Lung microvascular endothelial cell (primary cell): ENCODE data around the gene CNDP2. TPM values are rescaled to one million over a fixed set of nuclear protein-coding genes. Genes with fewer than 3 reads are reported as not detected.
"Not testable (repeated sequence)": the region's sequence is repeated elsewhere in the genome, so short reads cannot be mapped to it uniquely, and the experiment has no call there.

ENCODE experiments used
- DNase-seq, 2 donors: peaks; one replicate each; pipeline versions ENCODE4 v3.0.0 to v3.0.0-alpha.2; 2010; ENCODE audit warnings: low read depth in 2 of 2
- total RNA-seq: library from RNA; depleted of rRNA; stranded (reverse); fragments of >200 nt; gene quantifications from 2 replicates; pipeline ENCODE4 v1.2.1, GENCODE V29; 2014

The CNDP2 gene
- total RNA-seq, 1 donor from 2014 or later = 68.5 TPM

DNA sequence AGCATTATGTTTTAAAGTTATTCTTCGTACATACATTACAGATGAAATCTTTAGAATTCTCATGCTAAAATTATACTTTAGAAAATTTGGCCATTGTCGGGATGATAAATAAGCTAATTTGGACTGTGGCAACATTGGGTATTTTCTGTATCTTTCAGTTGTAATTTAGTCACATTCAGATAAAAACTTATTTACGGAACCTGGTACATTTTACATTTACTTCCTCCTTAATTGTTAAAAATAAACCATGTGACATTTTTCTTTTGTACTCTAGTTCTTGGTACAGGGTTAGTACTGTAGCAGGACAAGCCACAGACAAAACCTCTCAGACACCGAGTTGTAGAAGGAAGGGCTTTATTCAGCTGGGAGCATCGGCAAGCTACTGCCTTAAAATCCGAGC lies 4.2 kb downstream of the CNDP2 start:
- DNase-seq = no peak

DNA sequence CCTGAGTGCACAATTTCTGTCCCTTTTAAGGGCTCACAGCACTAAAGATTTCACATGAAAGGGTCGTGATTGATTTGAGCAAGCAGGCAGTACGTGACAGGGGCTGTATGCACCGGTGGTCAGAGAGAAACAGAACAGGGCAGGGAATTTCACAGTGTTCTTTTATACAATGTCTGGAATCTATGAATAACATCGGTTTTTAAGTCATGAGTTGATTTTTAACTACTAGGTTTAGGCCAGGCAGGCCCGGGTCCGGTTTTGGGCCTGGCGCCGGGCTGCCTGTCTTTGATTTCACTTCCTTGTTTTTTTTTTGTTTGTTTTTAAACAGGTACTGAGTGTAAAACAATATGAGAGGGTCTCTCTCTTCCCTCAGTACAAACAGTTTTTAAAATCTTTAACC lies 4.6 kb downstream of the CNDP2 start:
- DNase-seq = not testable (repeated sequence)

GRCh38 chr18:74501386-74501785 lies 5.2 kb downstream of the CNDP2 start:
- DNase-seq = no peak

DNA sequence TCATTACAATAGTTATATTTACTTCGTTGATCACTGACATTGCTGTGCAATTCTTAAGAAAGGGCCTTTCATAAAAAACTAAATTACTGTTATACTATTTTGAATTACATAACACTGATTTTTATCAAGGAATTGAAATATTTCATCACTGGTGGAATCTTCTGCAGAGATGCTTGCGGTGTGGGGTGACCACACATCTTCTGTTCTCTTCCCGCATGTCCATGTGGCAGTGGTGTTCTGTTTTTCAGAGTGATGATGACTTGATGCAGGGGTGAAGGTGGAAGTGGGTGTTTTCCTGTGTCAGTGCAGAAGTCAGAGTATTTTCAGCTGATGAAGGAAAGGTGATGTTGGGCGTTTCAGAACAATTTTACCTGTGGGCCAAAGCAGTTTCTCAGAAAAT lies 7.0 kb downstream of the CNDP2 start:
- no peak for DNase-seq

DNA sequence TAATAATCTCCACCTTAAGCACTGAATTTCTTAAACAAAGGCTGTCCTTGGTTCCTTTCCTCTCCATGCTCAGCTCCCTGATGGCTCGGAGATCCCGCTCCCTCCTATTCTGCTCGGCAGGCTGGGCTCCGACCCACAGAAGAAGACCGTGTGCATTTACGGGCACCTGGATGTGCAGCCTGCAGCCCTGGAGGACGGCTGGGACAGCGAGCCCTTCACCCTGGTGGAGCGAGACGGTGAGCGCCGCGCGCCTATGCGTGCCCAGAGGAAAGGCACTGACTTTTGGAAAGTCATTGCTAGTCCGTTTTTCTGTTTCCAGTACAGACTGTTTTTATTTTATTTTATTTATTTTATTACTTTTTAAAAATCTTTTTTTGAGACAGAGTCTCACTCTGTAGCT lies 9.6 kb downstream of the CNDP2 start:
- no peak for DNase-seq

- DNase-seq = no peak
These were observed 10.4 kb downstream of the CNDP2 start for GRCh38 chr18:74506448-74507084.

GRCh38 chr18:74507097-74507881 lies 11.1 kb downstream of the CNDP2 start:
- DNase-seq = no peak

DNA sequence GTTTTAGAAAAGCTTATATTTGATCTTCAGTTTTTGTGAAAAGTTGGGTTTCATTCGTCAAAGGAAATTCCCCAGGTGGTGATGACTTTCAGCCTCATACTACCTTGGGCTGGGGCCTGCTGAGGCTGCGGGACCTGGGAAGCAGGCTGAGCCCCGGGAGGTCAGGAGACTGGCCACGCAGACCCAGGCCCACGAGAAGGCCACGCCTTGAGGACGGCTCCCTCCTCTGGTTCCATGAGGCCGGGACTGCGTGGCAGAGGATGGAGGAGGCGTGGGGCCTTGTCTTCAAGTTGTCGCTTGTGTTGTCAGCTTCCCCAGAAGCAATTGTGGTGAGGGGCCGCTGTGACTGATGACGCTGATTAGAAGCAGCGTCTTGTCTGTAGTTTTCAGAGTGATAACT lies 11.8 kb downstream of the CNDP2 start:
- no peak for DNase-seq

DNA sequence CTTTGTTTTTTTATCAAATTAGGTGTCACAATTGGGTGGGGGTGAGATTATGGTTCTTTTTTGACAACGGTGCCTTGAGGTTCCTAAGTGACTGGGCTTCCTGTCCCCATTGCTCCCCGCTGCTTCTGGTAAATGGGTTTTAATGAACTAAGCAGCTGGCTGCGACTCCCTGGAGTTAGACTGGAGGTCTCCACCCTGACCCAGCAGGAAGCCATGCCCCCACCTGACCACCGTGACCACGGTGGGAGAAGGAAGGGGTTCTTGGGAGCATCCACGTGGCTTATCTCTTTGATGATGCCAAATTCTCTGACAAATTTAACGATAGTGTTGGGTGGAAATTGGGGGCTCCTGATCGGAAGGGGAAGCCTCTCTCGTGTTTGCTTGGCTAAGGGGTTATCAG lies 12.2 kb downstream of the CNDP2 start:
- no peak for DNase-seq

GRCh38 chr18:74508821-74509225 lies 12.7 kb downstream of the CNDP2 start:
- no peak for DNase-seq

DNA sequence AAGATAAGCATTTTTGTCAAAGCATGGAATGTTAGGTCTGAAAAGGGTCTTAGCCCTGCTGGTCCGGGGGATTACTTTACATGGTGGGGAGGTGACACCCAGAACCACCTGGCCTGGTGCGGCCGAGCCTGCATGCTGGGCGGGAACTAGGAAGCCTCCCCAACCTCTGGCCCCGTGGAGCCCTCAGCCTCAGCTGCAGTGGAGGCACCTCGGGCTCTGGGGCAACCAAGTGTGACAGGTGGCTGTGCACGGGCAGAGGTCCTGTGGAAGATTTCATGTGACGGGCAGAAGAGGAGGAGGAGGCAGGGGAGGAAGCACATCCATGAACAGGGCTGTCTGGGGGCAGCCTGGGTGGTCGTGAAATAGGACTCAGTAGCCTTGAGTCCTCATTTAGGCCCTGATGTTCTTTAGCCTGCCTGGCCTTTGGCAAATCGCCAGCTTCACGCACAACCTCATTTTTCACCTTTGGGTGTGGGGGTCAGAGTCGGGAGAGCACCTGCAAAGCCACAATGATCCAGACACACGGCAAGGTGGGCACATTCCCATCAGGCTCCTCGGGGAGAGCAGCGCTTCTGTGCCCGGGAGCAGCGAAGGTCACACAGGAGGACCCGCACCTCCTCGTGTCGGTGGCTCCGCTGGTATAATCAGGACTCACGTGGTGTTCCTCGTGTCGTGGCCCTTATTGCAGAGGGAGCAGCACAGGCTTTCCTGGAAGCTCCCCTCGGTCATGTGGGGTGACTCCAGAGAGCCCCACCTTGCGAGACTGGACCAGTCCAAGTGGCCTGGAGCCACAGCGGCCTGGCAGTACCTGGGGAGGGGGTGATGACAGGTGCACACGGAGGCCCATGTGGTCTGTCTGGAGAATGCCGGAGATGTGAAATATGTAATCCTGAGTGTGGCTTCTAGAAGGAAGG lies 13.9 kb downstream of the CNDP2 start:
- no peak for DNase-seq

DNA sequence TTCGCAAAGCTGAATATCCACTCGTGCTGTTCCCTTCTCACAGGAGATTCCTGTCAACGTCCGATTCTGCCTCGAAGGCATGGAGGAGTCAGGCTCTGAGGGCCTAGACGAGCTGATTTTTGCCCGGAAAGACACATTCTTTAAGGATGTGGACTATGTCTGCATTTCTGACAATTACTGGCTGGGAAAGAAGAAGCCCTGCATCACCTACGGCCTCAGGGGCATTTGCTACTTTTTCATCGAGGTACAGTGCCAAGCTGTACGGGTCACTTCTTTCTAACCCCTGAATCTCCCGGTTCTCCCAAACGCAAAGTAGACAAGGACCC lies 14.6 kb downstream of the CNDP2 start:
- no peak for DNase-seq

GRCh38 chr18:74511823-74512222 lies 15.7 kb downstream of the CNDP2 start:
- no peak for DNase-seq

- DNase-seq = no peak
These were observed 16.3 kb downstream of the CNDP2 start for GRCh38 chr18:74512321-74513053.

DNA sequence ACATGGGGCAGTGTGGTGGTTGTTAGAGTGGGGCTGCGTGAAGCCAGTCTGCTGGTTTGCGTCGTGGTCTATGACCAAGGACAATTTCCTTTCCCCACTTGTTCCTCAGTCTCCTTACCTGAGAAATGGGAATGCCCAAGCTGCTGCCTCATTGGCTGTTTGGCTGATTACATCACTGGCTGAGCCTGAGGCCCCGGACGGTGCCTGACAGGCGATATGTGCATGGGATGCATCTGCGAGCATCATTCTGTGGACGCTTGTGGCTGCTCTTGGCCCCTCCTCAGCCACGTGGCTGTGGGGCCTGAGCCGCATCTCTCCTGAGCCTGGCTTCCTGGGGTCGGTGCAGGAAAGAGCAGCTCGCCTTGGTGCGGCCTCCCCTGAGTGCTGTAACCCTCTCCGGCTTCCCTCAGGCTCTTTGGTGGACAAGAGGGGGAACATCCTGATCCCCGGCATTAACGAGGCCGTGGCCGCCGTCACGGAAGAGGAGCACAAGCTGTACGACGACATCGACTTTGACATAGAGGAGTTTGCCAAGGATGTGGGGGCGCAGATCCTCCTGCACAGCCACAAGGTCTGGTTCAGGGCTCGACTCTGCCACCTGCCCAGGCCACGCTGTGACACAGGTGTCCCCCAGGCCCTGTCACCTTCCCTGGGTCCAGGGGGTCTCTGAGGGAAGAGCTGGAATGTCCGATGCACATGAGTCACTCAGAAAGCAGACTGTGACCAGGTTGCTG lies 17.2 kb downstream of the CNDP2 start:
- DNase-seq = no peak

GRCh38 chr18:74513883-74514205 lies 17.7 kb downstream of the CNDP2 start:
- DNase-seq = no peak

- no peak for DNase-seq
These were observed 18.8 kb downstream of the CNDP2 start for GRCh38 chr18:74514860-74515495.

- no peak for DNase-seq
These were observed 19.6 kb downstream of the CNDP2 start for GRCh38 chr18:74515620-74516231.

DNA sequence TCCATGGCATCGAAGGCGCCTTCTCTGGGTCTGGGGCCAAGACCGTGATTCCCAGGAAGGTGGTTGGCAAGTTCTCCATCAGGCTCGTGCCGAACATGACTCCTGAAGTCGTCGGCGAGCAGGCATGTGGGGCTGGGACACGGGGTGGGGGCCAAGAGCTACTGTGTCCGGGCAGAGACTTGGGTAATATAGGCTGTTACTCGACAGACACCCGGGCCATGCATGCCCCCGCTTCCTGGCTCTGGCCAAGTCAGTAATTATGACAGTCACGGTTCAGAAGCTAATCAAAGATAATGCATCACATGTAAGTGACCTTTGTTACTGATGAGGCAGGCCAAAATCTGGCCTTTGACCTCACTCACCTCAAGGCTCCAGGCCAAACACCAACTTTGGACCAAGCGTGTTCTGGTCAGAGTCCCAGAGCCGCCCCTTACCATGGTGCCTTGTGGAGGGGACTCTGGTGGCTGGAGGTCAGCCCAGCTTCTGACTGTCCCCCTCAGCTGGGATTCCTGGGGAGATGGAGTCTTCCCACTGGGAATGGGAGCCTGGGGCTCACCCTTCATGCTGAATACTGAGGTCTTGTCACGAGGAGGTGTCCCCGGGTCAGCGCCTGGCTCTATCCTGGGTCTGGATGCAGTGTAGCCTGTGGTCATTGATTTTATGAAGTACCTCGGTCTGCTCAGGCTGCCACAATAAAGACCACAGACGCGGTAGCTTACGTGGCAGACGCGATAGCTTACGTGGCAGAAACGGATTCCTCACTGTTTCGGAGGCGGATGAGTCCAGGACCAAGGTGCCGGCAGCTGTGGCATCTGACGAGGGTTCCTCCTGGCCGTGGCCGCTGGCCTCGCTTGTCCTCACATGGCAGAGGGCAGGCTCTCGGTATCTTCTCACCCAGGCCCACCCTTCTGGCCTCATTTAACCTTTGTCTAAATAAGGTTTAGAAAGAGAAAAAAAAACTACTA lies 20.4 kb downstream of the CNDP2 start:
- no peak for DNase-seq
